ENCODE results near the gene CPED1. TPM values are rescaled to one million over a fixed set of nuclear protein-coding genes. Genes with fewer than 3 reads are reported as not detected.

The CPED1 gene
- total and polyA plus RNA-seq, 3 donors from 2014 or later, result 7.4 to 13.1 (median 11.8) TPM

DNA sequence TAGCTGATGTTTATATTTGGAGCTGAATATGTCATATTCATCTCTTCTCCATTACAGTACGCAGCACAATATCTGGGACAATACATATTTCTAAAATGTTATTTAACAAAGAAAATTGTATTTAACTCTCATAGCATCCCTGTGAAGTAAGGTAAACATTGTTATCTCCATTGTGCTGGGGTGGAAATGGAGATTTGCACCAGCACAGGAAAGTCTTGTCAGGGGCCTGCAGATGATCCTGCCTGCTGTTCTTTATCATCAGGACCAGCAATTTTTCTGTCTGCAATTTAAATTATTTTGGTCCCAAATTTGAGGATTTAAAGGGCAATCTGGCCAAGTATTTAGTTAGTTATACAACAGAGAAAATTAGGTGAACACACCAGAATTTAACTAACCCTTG lies 144.4 kb downstream of the CPED1 start:
- Histone ChIP-seq H3K9me3 (no peaks in the 10 kb centered on the region), H3K4me3 (no peak overlapping the region), H3K27ac (no peak overlapping the region), H3K4me1 (no peaks in the 10 kb centered on the region), H3K36me3 (ENCODE audit: low read depth, missing control alignments) (no peaks in the 10 kb centered on the region), H3K27me3 (no peaks in the 10 kb centered on the region)
- TF ChIP-seq POLR2A (IDR thresholded peaks at IDR 0.05), result no peak
- no peak for TF ChIP-seq CTCF (IDR thresholded peaks at IDR 0.05)
- DNase-seq, result no peak
- WGBS, 2 donors, result 0% methylated on average over 1 of the region's 1 CpG
- intact Hi-C loops (cut with DNase I; ENCODE audit: low total_unique reads), result no loop called here

GRCh38 chr7:121133444-121133843 lies 144.9 kb downstream of the CPED1 start:
- Histone ChIP-seq H3K27ac (no peak overlapping the region), H3K4me3 (no peak overlapping the region), H3K4me1 (no peaks in the 10 kb centered on the region), H3K9me3 (no peaks in the 10 kb centered on the region), H3K36me3 (ENCODE audit: low read depth, missing control alignments) (no peaks in the 10 kb centered on the region), H3K27me3 (no peaks in the 10 kb centered on the region)
- intact Hi-C loops (cut with DNase I; ENCODE audit: low total_unique reads), result no loop called here
- no peak for DNase-seq
- WGBS, 2 donors, result 88 to 94% methylated on average over 3 of the region's 3 CpGs
- TF ChIP-seq POLR2A (IDR thresholded peaks at IDR 0.05), result no peak
- no peak for TF ChIP-seq CTCF (IDR thresholded peaks at IDR 0.05)

DNA sequence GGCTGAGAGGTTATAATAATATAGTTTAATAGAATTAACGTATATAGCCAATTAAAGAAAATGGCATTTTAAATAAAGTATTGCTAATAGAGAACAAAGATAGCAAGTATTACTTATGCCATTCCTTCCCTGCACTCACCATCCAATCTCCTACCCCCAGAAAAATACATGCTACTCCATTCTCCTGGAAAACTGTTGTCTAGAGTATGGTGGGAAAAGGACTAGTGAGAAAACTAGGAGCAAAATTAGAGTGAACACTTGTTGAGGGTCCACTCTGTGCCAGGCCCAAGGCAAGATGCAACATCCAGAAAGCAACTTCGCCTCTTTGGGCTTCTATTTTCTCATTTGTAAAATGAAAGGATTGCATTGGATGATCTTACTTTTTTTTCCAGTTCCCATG lies 149.1 kb downstream of the CPED1 start:
- TF ChIP-seq CTCF (IDR thresholded peaks at IDR 0.05), result no peak
- TF ChIP-seq POLR2A (IDR thresholded peaks at IDR 0.05), result no peak
- no peaks in the 10 kb centered on the region for H3K4me1 ChIP-seq
- DNase-seq, result no peak
- no peaks in the 10 kb centered on the region for H3K36me3 ChIP-seq (ENCODE audit: low read depth, missing control alignments)
- H3K4me3 ChIP-seq, result no peak overlapping the region
- no peak overlapping the region for H3K27ac ChIP-seq
- intact Hi-C loops (cut with DNase I; ENCODE audit: low total_unique reads), result no loop called here
- no peaks in the 10 kb centered on the region for H3K27me3 ChIP-seq
- no peaks in the 10 kb centered on the region for H3K9me3 ChIP-seq
- WGBS, 2 donors, result 93 to 94% methylated on average over 2 of the region's 2 CpGs

- no peak for DNase-seq
- H3K4me3 ChIP-seq, result no peak overlapping the region
- H3K9me3 ChIP-seq, result no peaks in the 10 kb centered on the region
- H3K4me1 ChIP-seq, result no peaks in the 10 kb centered on the region
- 82 to 83% methylated on average over 8 of the region's 8 CpGs for WGBS, 2 donors
- no peaks in the 10 kb centered on the region for H3K36me3 ChIP-seq (ENCODE audit: low read depth, missing control alignments)
- intact Hi-C loops (cut with DNase I; ENCODE audit: low total_unique reads), result no loop called here
- H3K27me3 ChIP-seq, result no peaks in the 10 kb centered on the region
- H3K27ac ChIP-seq, result no peak overlapping the region
- no peak for TF ChIP-seq CTCF (IDR thresholded peaks at IDR 0.05)
- TF ChIP-seq POLR2A (IDR thresholded peaks at IDR 0.05), result no peak
Measured at GRCh38 chr7:121138262-121138933, 149.9 kb downstream of the CPED1 start.

DNA sequence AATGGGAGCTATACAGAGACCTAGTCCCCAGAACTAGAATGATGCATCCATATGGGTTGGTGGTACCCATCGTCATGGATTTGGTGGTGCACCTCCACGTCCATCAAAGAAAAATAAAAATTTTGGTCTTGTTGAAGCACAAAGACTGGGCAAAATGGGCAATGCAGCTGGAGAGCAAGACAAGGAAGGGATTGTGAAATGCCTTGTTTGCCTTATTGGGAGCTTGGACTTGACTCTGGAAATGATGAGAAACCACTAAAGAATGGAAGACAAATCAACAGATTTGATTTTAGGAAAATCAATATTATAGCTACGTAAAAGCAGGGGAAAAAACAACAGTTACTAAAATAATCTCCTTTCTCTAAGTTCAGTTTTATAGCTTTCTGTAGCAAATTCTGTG lies 150.9 kb downstream of the CPED1 start:
- Histone ChIP-seq H3K27me3 (no peaks in the 10 kb centered on the region), H3K4me1 (no peaks in the 10 kb centered on the region), H3K27ac (no peak overlapping the region), H3K4me3 (no peak overlapping the region), H3K36me3 (ENCODE audit: low read depth, missing control alignments) (no peaks in the 10 kb centered on the region), H3K9me3 (no peaks in the 10 kb centered on the region)
- no peak for DNase-seq
- TF ChIP-seq POLR2A (IDR thresholded peaks at IDR 0.05) (no peak), CTCF (IDR thresholded peaks at IDR 0.05) (no peak)
- intact Hi-C loops (cut with DNase I; ENCODE audit: low total_unique reads), result no loop called here
- WGBS, 2 donors, result 87 to 93% methylated on average over 3 of the region's 3 CpGs

Data from testis (tissue), 3 donors.